Neuronal stem cell (in vitro differentiated cells): ENCODE measurements around the gene FGF16.

Source experiments
- DNase-seq: peaks from one replicate; pipeline ENCODE4 v3.0.0-alpha.2; 2013; ENCODE audit warnings: low spot score
- H2AFZ ChIP-seq: one replicate; pipeline ENCODE4 v1.6.1; 2013; ENCODE audit warnings: mild to moderate bottlenecking, low read length, inconsistent platforms
- H2AK5ac ChIP-seq: 2 replicates; pipeline ENCODE4 v1.6.1; 2013; ENCODE audit warnings: low read depth, mild to moderate bottlenecking, inconsistent platforms, low read length, moderate library complexity, mixed read lengths
- H2BK120ac ChIP-seq: 2 replicates; pipeline ENCODE4 v1.6.1; 2013; ENCODE audit warnings: low read depth, mild to moderate bottlenecking, inconsistent platforms, low read length, moderate library complexity, mixed read lengths
- H2BK12ac ChIP-seq: one replicate; pipeline ENCODE4 v1.6.1; 2013; ENCODE audit warnings: low read length, inconsistent platforms
- H2BK15ac ChIP-seq: 2 replicates; pipeline ENCODE4 v1.6.1; 2013; ENCODE audit warnings: mild to moderate bottlenecking, low read length, inconsistent platforms, mixed read lengths
- H2BK5ac ChIP-seq: one replicate; pipeline ENCODE4 v1.6.1; 2013; ENCODE audit warnings: inconsistent platforms, mild to moderate bottlenecking, low read length, moderate library complexity
- H3K14ac ChIP-seq: one replicate; pipeline ENCODE4 v1.6.1; 2013; ENCODE audit warnings: low read length, inconsistent platforms
- H3K18ac ChIP-seq: 2 replicates; pipeline ENCODE4 v1.6.1; 2013; ENCODE audit warnings: low read length, inconsistent platforms
- H3K23ac ChIP-seq: 2 replicates; pipeline ENCODE4 v1.6.1; 2013; ENCODE audit warnings: low read depth, mild to moderate bottlenecking, mixed read lengths, low read length, inconsistent platforms; ENCODE audit not compliant: poor library complexity
- H3K27ac ChIP-seq: replicated peaks from 3 replicates; pipeline ENCODE4 v1.5.1; 2013; ENCODE audit warnings: low read length, inconsistent platforms
- H3K27me3 ChIP-seq, 3 experiments: 2 replicates each; pipeline ENCODE4 v1.6.1; 2013; ENCODE audit warnings: low read length in 3 of 3, mild to moderate bottlenecking in 2 of 3, inconsistent platforms in 1 of 3, low read depth in 1 of 3, mixed read lengths in 1 of 3, moderate library complexity in 1 of 3; ENCODE audit not compliant: control insufficient read depth in 3 of 3, insufficient read depth in 3 of 3
- H3K36me3 ChIP-seq, 2 donors: replicated peaks in 1 of 2; 2 replicates each; pipeline ENCODE4 v1.6.1; 2013; ENCODE audit warnings: low read length in 2 of 2; ENCODE audit not compliant: control insufficient read depth in 2 of 2, insufficient read depth in 2 of 2
- H3K4ac ChIP-seq: 2 replicates; pipeline ENCODE4 v1.6.1; 2013; ENCODE audit warnings: inconsistent platforms, mild to moderate bottlenecking, low read length, moderate library complexity
- H3K4me1 ChIP-seq, 2 donors: 1 replicate in 1 of 2; 2 replicates in 1 of 2; pipeline ENCODE4 v1.6.1; 2013; ENCODE audit warnings: low read length in 2 of 2, low read depth in 1 of 2; ENCODE audit not compliant: control insufficient read depth in 2 of 2, insufficient read depth in 1 of 2
- H3K4me2 ChIP-seq: one replicate; pipeline ENCODE4 v1.6.1; 2013; ENCODE audit warnings: mild to moderate bottlenecking, low read length, inconsistent platforms; ENCODE audit not compliant: insufficient read depth, poor library complexity, severe bottlenecking
- H3K4me3 ChIP-seq, 2 donors: 2 replicates each; pipeline ENCODE4 v1.5.1; 2013; ENCODE audit warnings: low read length in 2 of 2, mild to moderate bottlenecking in 2 of 2, inconsistent platforms in 1 of 2, moderate library complexity in 1 of 2
- H3K79me1 ChIP-seq: one replicate; pipeline ENCODE4 v1.6.1; 2013; ENCODE audit warnings: low read depth, mild to moderate bottlenecking, inconsistent platforms, low read length, moderate library complexity
- H3K9ac ChIP-seq: one replicate; pipeline ENCODE4 v1.6.1; 2013; ENCODE audit warnings: mild to moderate bottlenecking, low read depth, low read length, inconsistent platforms; ENCODE audit not compliant: poor library complexity
- H3K9me3 ChIP-seq, 2 donors: replicated peaks in 1 of 2; 2 replicates each; pipeline versions ENCODE3 to v1.6.1; 2013; ENCODE audit warnings: low read length in 2 of 2, mild to moderate bottlenecking in 2 of 2, inconsistent platforms in 1 of 2, low read depth in 1 of 2, mixed read lengths in 1 of 2, moderate library complexity in 1 of 2; ENCODE audit not compliant: control insufficient read depth in 2 of 2, insufficient read depth in 1 of 2
- H4K8ac ChIP-seq: one replicate; pipeline ENCODE4 v1.6.1; 2013; ENCODE audit warnings: low read depth, mild to moderate bottlenecking, inconsistent platforms, low read length, moderate library complexity
- H4K91ac ChIP-seq: one replicate; pipeline ENCODE4 v1.6.1; 2013; ENCODE audit warnings: low read length, low read depth, mild to moderate bottlenecking, inconsistent platforms; ENCODE audit not compliant: poor library complexity
- WGBS, 2 donors: extraction: QIAGEN DNeasy Blood & Tissue Kit; methylation state at CpG; one replicate each; pipeline ENCODE4 v1.1.7; 2013; ENCODE audit warnings: missing lambda C conversion rate in 2 of 2, mixed read lengths in 1 of 2; ENCODE audit not compliant: insufficient read length in 2 of 2, insufficient replicate concordance in 1 of 2; ENCODE audit errors: extremely low coverage in 2 of 2; 5-methylcytosine and 5-hydroxymethylcytosine counted together

FGF16 gene

DNA sequence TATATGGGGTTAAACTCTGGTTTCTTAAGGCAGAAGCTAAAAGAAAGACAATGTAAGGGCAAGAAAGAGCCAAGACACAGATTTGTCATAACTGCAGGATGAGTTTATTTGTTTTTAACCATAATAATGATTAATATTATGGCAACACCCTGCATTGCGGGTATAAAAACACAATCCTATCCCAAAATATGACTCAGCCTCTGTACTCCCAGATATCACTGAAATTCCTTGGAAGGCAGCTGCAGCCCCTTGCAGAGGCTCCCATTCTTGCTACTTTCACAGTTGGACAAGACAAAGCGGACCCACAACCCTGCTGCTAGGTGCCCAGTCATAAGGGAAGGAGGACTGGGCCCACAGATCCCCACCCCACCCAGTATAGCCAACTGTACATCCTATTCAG lies 20.4 kb upstream of the FGF16 start:
- H2AK5ac ChIP-seq = no peak overlapping the region
- no CpG with 5 or more reads among the region's 2 CpGs for WGBS, 2 donors
- no peak overlapping the region for H3K9ac ChIP-seq
- no peak overlapping the region for H3K4me2 ChIP-seq
- H3K36me3 ChIP-seq = no peaks in the 10 kb centered on the region
- no peak overlapping the region for H2BK15ac ChIP-seq
- H3K4ac ChIP-seq = no peak overlapping the region
- H2AFZ ChIP-seq = no peak overlapping the region
- H3K14ac ChIP-seq = no peak overlapping the region
- H3K4me1 ChIP-seq = peaks cover 0 to 5% of the 10 kb centered on the region in 2 donors
- H4K91ac ChIP-seq = no peak overlapping the region
- no peak overlapping the region for H2BK5ac ChIP-seq
- H3K23ac ChIP-seq = no peak overlapping the region
- peaks cover 0 to 3% (median 0%) of the 10 kb centered on the region in 3 experiments for H3K27me3 ChIP-seq
- H3K79me1 ChIP-seq = no peaks in the 10 kb centered on the region
- H4K8ac ChIP-seq = no peak overlapping the region
- H3K4me3 ChIP-seq = no peak overlapping the region
- no peak overlapping the region for H3K27ac ChIP-seq
- no peaks in the 10 kb centered on the region for H3K9me3 ChIP-seq
- no peak overlapping the region for H3K18ac ChIP-seq
- H2BK120ac ChIP-seq = no peak overlapping the region
- DNase-seq = no peak
- H2BK12ac ChIP-seq = no peak overlapping the region

DNA sequence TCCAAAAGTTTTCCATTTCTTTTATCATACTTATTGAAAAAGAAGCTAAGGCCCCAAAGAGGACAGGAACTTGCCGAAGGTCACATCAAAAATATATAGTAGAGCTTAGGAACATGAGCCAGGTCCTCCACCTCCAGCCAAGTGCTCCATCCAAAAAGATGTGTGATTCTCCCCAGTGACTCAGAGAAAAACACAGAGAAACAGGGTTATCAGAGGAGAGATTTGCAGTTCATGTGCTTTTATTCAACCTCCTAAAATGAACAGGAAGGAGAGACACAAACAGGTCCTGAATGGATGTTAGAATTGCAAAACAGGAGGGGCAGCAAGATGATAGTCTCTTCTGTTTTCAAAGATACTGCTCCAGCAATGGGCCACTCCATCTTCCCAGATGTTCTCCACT lies 19.6 kb upstream of the FGF16 start:
- H3K23ac ChIP-seq = no peak overlapping the region
- H2AK5ac ChIP-seq = no peak overlapping the region
- H3K9ac ChIP-seq = no peak overlapping the region
- H3K18ac ChIP-seq = no peak overlapping the region
- no peak overlapping the region for H3K27ac ChIP-seq
- no peak for DNase-seq
- H3K9me3 ChIP-seq = no peaks in the 10 kb centered on the region
- H2BK12ac ChIP-seq = no peak overlapping the region
- H2BK120ac ChIP-seq = no peak overlapping the region
- no peak overlapping the region for H4K8ac ChIP-seq
- no peak overlapping the region for H4K91ac ChIP-seq
- no peak overlapping the region for H2AFZ ChIP-seq
- WGBS, 2 donors = no CpG with 5 or more reads among the region's 1 CpG
- peaks cover 0 to 3% (median 0%) of the 10 kb centered on the region in 3 experiments for H3K27me3 ChIP-seq
- no peak overlapping the region for H3K14ac ChIP-seq
- H3K36me3 ChIP-seq = no peaks in the 10 kb centered on the region
- H3K4ac ChIP-seq = no peak overlapping the region
- no peak overlapping the region for H3K4me2 ChIP-seq
- H3K4me1 ChIP-seq = peaks cover 0 to 5% of the 10 kb centered on the region in 2 donors
- H2BK15ac ChIP-seq = no peak overlapping the region
- H3K4me3 ChIP-seq = no peak overlapping the region
- no peak overlapping the region for H2BK5ac ChIP-seq
- no peaks in the 10 kb centered on the region for H3K79me1 ChIP-seq

DNA sequence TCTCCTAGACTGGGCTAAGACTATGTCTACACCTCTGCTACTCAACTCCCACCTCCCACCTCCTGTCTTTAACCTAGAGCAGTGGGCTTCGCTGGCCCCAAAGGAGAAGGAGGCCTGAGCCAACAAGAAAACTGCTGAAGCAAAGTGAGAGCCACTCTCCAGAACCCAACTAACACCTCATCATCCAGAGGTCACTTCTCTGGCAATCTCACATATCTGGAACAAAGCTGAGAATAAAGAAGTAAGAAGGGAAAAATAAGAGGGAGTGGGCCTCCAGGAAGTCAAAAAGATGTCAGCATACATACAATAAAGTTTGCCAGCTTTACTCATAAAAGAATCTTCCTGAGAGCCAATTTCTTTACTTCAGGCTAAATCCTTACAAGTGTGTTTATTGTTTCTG lies 18.6 kb upstream of the FGF16 start:
- no CpG with 5 or more reads among the region's 1 CpG for WGBS, 2 donors
- Histone ChIP-seq H2BK15ac (no peak overlapping the region), H3K4me2 (no peak overlapping the region), H2BK120ac (no peak overlapping the region), H2BK5ac (no peak overlapping the region), H3K9ac (no peak overlapping the region), H3K4ac (no peak overlapping the region), H3K27me3 (peaks cover 0 to 3% (median 0%) of the 10 kb centered on the region in 3 experiments), H4K91ac (no peak overlapping the region), H3K79me1 (no peaks in the 10 kb centered on the region), H3K9me3 (no peaks in the 10 kb centered on the region), H2AK5ac (no peak overlapping the region), H3K18ac (no peak overlapping the region), H2AFZ (no peak overlapping the region), H4K8ac (no peak overlapping the region), H3K14ac (no peak overlapping the region), H3K27ac (no peak overlapping the region), H3K36me3 (no peaks in the 10 kb centered on the region), H2BK12ac (no peak overlapping the region), H3K23ac (no peak overlapping the region), H3K4me3 (no peak overlapping the region), H3K4me1 (peaks cover 0 to 1% of the 10 kb centered on the region in 2 donors)
- no peak for DNase-seq

DNA sequence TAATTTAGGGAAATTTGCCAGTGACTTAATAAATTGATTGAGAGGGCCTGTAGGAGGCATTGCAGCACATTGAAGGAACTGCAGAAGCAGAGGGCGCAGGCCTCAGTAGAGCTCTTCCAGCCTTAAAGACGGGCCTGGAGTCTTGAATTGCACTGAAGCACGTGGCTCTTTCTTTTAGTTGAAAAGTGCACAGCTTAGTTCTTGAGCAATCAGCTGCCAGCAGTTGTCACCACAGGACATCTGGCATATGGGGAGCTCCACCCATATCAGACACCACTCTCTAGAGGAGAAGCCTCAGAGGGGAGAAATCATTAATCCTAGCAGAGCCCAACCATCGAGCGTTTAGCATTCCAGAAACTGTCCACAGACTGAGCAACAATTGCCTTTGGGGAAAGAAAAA lies 16.0 kb upstream of the FGF16 start:
- Histone ChIP-seq H3K36me3 (no peaks in the 10 kb centered on the region), H4K91ac (no peak overlapping the region), H3K27ac (no peak overlapping the region), H2BK15ac (no peak overlapping the region), H3K14ac (no peak overlapping the region), H2BK5ac (no peak overlapping the region), H2BK12ac (no peak overlapping the region), H3K27me3 (peaks cover 0 to 3% (median 0%) of the 10 kb centered on the region in 3 experiments), H3K4ac (no peak overlapping the region), H3K79me1 (no peaks in the 10 kb centered on the region), H3K4me3 (no peak overlapping the region), H3K4me2 (no peak overlapping the region), H3K18ac (no peak overlapping the region), H3K23ac (no peak overlapping the region), H2BK120ac (no peak overlapping the region), H2AK5ac (no peak overlapping the region), H3K9me3 (no peaks in the 10 kb centered on the region), H3K4me1 (no peaks in the 10 kb centered on the region), H3K9ac (no peak overlapping the region), H2AFZ (peak overlapping the region; percentile 34), H4K8ac (no peak overlapping the region)
- WGBS, 2 donors = no CpG with 5 or more reads among the region's 5 CpGs
- no peak for DNase-seq
